Esophagus muscularis mucosa (tissue), 4 donors: ENCODE measurements around the gene SLC25A12. TPM values are rescaled to one million over a fixed set of nuclear protein-coding genes. Genes with fewer than 3 reads are reported as not detected.

ENCODE experiments used
- DNase-seq: peaks from one replicate; pipeline ENCODE4 v3.0.0-alpha.2; 2017; ENCODE audit errors: extremely low spot score
- H3K27ac ChIP-seq, 4 donors: fragments of 200-600 bp; sonication (generic); replicated peaks in 1 of 4; 1 replicate in 3 of 4; 2 replicates in 1 of 4; pipeline ENCODE4 v1.5.1; 2016 to 2019; ENCODE audit warnings: mild to moderate bottlenecking in 1 of 4
- H3K27me3 ChIP-seq, 4 donors: fragments of 200-600 bp; sonication (generic); one replicate each; pipeline versions ENCODE4 v1.5.1 to v1.6.0; 2016 to 2019
- H3K36me3 ChIP-seq, 4 donors: fragments of 200-600 bp; sonication (generic); one replicate each; pipeline ENCODE4 v1.5.1; 2016 to 2019
- H3K4me1 ChIP-seq, 4 donors: fragments of 200-600 bp; sonication (generic); one replicate each; pipeline ENCODE4 v1.5.1; 2016 to 2019
- H3K4me3 ChIP-seq, 4 donors: fragments of 200-600 bp; sonication (generic); 1 replicate in 2 of 4; 2 replicates in 2 of 4; pipeline ENCODE4 v1.5.1; 2016 to 2019; ENCODE audit warnings: mild to moderate bottlenecking in 4 of 4, moderate library complexity in 1 of 4
- H3K9me3 ChIP-seq, 4 donors: fragments of 200-600 bp; sonication (generic); 1 replicate in 3 of 4; 2 replicates in 1 of 4; pipeline ENCODE4 v1.5.1; 2016 to 2019
- CTCF ChIP-seq, 3 experiments: fragments of 200-600 bp in 2 of 3; fragments of 450-650 bp in 1 of 3; sonication (generic) in 2 of 3; IDR thresholded peaks; one replicate each; pipeline ENCODE4 v1.5.1; 2017 to 2019; ENCODE audit warnings: antibody characterized with exemption in 3 of 3, mild to moderate bottlenecking in 2 of 3, moderate library complexity in 1 of 3
- EP300 ChIP-seq: sonication (generic); formaldehyde crosslinking; IDR thresholded peaks from one replicate; pipeline ENCODE4 v1.6.1; 2017; ENCODE audit warnings: antibody characterized with exemption
- POLR2A ChIP-seq: fragments of 450-650 bp; IDR thresholded peaks from one replicate; pipeline ENCODE4 v1.6.1; 2017; ENCODE audit warnings: antibody characterized with exemption, moderate library complexity, mild to moderate bottlenecking, low read depth
- POLR2AphosphoS5 ChIP-seq, 2 donors: sonication (generic); formaldehyde crosslinking; IDR thresholded peaks; one replicate each; pipeline ENCODE4 v1.6.1; 2017; ENCODE audit warnings: antibody characterized with exemption in 2 of 2
- WGBS: methylation state at CpG from one replicate; pipeline ENCODE4 v1.1.5; 2018; 5-methylcytosine and 5-hydroxymethylcytosine counted together
- intact Hi-C: fragments of 100-400 bp; cut with DNase I; formaldehyde crosslinking; loops from one replicate; pipeline ENCODE4 v1.15.1; 2023
- total RNA-seq, 4 donors: library from RNA; depleted of rRNA; stranded (reverse); fragments of >200 nt; gene quantifications; one replicate each; pipeline versions ENCODE4 v1.1.0 to v1.2.1, GENCODE V29; 2016

The SLC25A12 gene
- total RNA-seq, 4 donors from 2014 or later = 52.2 to 68.9 (median 63.6) TPM

- TF ChIP-seq EP300 = no peak
- TF ChIP-seq POLR2AphosphoS5 (IDR thresholded peaks at IDR 0.05) = no peak
- TF ChIP-seq POLR2A = no peak
- no peak for TF ChIP-seq CTCF (IDR thresholded peaks at IDR 0.05)
- Histone ChIP-seq H3K4me1 (peaks cover 26 to 71% (median 58%) of the 10 kb centered on the region in 4 donors), H3K27me3 (no peaks in the 10 kb centered on the region), H3K9me3 (no peaks in the 10 kb centered on the region), H3K36me3 (peaks cover 0 to under 1% (median under 1%) of the 10 kb centered on the region in 4 donors), H3K4me3 (no peak overlapping the region), H3K27ac (peak overlapping the region; percentile 73 to 81 (median 78))
- intact Hi-C loops = loop anchor here (5.0 kb wide), 1 partner anchor 42 kb away; the partner anchor contains the start of gene HAT1
- 61% methylated on average over 1 of the region's 1 CpG for WGBS
- no peak for DNase-seq
Observed at GRCh38 chr2:171879865-171880264, 14.2 kb downstream of the SLC25A12 start.

- TF ChIP-seq CTCF (IDR thresholded peaks at IDR 0.05) (no peak), POLR2AphosphoS5 (IDR thresholded peaks at IDR 0.05) (peak; percentile 16 to 43), POLR2A (no peak)
- intact Hi-C loops = no loop called here
- peaks cover 0 to 4% (median 2%) of the 10 kb centered on the region in 4 donors for H3K36me3 ChIP-seq
- H3K27me3 ChIP-seq = no peaks in the 10 kb centered on the region
- H3K4me1 ChIP-seq = peaks cover 26 to 71% (median 58%) of the 10 kb centered on the region in 4 donors
- WGBS = 28% methylated on average over 2 of the region's 2 CpGs
- no peaks in the 10 kb centered on the region for H3K9me3 ChIP-seq
- DNase-seq = no peak
- peak overlapping the region in 2 of 4 donors; percentile 1 to 11 for H3K4me3 ChIP-seq
- peak overlapping the region; percentile 73 to 81 (median 78) for H3K27ac ChIP-seq
Observed at GRCh38 chr2:171878481-171878993, 15.5 kb downstream of the SLC25A12 start.

DNA sequence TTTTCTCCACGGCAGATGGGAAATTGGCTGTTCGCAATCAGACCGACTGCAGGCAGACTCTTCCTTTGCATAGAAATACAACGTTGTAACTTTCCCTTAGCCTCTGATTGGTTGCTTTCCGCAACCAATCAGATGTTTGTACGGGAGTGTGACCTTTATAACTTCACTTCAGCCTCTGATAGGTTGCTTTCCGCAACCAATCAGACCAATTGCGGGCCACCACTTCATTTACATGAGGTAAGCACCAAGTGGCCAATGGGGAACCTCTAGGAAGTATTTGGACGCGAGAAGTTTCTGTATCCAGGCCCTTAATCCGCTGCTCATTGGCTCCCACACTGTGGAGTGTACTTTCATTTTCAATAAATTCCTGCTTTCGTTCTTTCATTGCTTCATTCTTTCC lies 19.1 kb downstream of the SLC25A12 start:
- WGBS = 86% methylated on average over 12 of the region's 12 CpGs
- Histone ChIP-seq H3K27me3 (no peaks in the 10 kb centered on the region), H3K9me3 (no peaks in the 10 kb centered on the region), H3K27ac (peak overlapping the region in 3 of 4 donors; percentile 26 to 81 (median 81)), H3K36me3 (peaks cover 0 to 7% (median 4%) of the 10 kb centered on the region in 4 donors), H3K4me3 (no peak overlapping the region), H3K4me1 (peaks cover 22 to 44% (median 43%) of the 10 kb centered on the region in 4 donors)
- intact Hi-C loops = no loop called here
- DNase-seq = no peak
- no peak for TF ChIP-seq EP300
- no peak for TF ChIP-seq POLR2A
- TF ChIP-seq POLR2AphosphoS5 (IDR thresholded peaks at IDR 0.05) = no peak
- no peak for TF ChIP-seq CTCF (IDR thresholded peaks at IDR 0.05)

DNA sequence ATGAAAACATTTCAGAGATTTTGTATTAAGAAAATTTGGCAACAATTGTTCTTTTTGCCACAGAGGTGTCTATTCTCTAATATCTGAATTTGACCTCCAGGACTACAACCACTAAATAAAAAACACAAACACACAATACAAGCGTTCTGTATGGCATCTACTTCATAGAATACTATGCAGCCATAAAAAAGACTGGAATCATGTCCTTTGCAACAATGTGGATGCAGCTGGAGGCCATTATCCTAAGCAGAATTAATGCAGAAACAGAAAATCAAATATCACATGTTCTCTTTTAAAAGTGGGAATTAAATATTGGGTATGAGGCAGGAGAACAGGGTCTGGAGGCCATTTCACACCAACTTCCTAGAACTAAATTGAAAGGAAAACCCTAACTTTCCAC lies 19.5 kb downstream of the SLC25A12 start:
- no peak for DNase-seq
- peaks cover 18 to 39% (median 38%) of the 10 kb centered on the region in 4 donors for H3K4me1 ChIP-seq
- intact Hi-C loops = no loop called here
- peak overlapping the region in 1 of 4 donors; percentile 81 for H3K27ac ChIP-seq
- peaks cover 0 to 7% (median 4%) of the 10 kb centered on the region in 4 donors for H3K36me3 ChIP-seq
- no peaks in the 10 kb centered on the region for H3K9me3 ChIP-seq
- WGBS = 96% methylated on average over 1 of the region's 1 CpG
- H3K4me3 ChIP-seq = no peak overlapping the region
- no peak for TF ChIP-seq POLR2A
- TF ChIP-seq POLR2AphosphoS5 (IDR thresholded peaks at IDR 0.05) = no peak
- no peak for TF ChIP-seq EP300
- TF ChIP-seq CTCF (IDR thresholded peaks at IDR 0.05) = no peak
- no peaks in the 10 kb centered on the region for H3K27me3 ChIP-seq
